ENCODE results near the gene RABGAP1L.

Gene RABGAP1L

GRCh38 chr1:174734270-174734669 is 575.0 kb downstream of the RABGAP1L start:
- no peak for TF ChIP-seq JUND (IDR thresholded peaks at IDR 0.05; ENCODE audit: low read depth)
- DNase-seq (ENCODE audit: low read depth in 1 of 2, low spot score in 1 of 2) = no peak
- in situ Hi-C loops (cut with HindIII; ENCODE audit: low pct_unique_long_range_greater_than_20kb, low sequenced_read_pairs) = no loop called here

GRCh38 chr1:174736831-174737230 is 577.5 kb downstream of the RABGAP1L start:
- in situ Hi-C loops (cut with HindIII; ENCODE audit: low pct_unique_long_range_greater_than_20kb, low sequenced_read_pairs) = no loop called here
- DNase-seq (ENCODE audit: low read depth in 1 of 2, low spot score in 1 of 2) = no peak
- no peak for TF ChIP-seq JUND (IDR thresholded peaks at IDR 0.05; ENCODE audit: low read depth)

- in situ Hi-C loops (cut with HindIII; ENCODE audit: low pct_unique_long_range_greater_than_20kb, low sequenced_read_pairs) = no loop called here
- no peak for DNase-seq (ENCODE audit: low read depth in 1 of 2, low spot score in 1 of 2)
- TF ChIP-seq JUND (IDR thresholded peaks at IDR 0.05; ENCODE audit: low read depth) = no peak
Observed at GRCh38 chr1:174740249-174740968, 581.1 kb downstream of the RABGAP1L start.

- in situ Hi-C loops (cut with HindIII; ENCODE audit: low pct_unique_long_range_greater_than_20kb, low sequenced_read_pairs) = no loop called here
- no peak for TF ChIP-seq JUND (IDR thresholded peaks at IDR 0.05; ENCODE audit: low read depth)
- no peak for DNase-seq (ENCODE audit: low read depth in 1 of 2, low spot score in 1 of 2)
Observed at GRCh38 chr1:174742805-174743653, 583.7 kb downstream of the RABGAP1L start.

GRCh38 chr1:174743654-174744561 is 584.6 kb downstream of the RABGAP1L start:
- in situ Hi-C loops (cut with HindIII; ENCODE audit: low pct_unique_long_range_greater_than_20kb, low sequenced_read_pairs) = no loop called here
- peak in 1 of 2 experiments; percentile 56 for DNase-seq (ENCODE audit: low read depth in 1 of 2, low spot score in 1 of 2)
- no peak for TF ChIP-seq JUND (IDR thresholded peaks at IDR 0.05; ENCODE audit: low read depth)

- no peak for DNase-seq (ENCODE audit: low read depth in 1 of 2, low spot score in 1 of 2)
- TF ChIP-seq JUND (IDR thresholded peaks at IDR 0.05; ENCODE audit: low read depth) = no peak
- in situ Hi-C loops (cut with HindIII; ENCODE audit: low pct_unique_long_range_greater_than_20kb, low sequenced_read_pairs) = no loop called here
Observed at GRCh38 chr1:174744886-174745285, 585.6 kb downstream of the RABGAP1L start.

GRCh38 chr1:174746024-174746808 is 586.9 kb downstream of the RABGAP1L start:
- TF ChIP-seq JUND (IDR thresholded peaks at IDR 0.05; ENCODE audit: low read depth) = no peak
- in situ Hi-C loops (cut with HindIII; ENCODE audit: low pct_unique_long_range_greater_than_20kb, low sequenced_read_pairs) = no loop called here
- DNase-seq (ENCODE audit: low read depth in 1 of 2, low spot score in 1 of 2) = no peak

- in situ Hi-C loops (cut with HindIII; ENCODE audit: low pct_unique_long_range_greater_than_20kb, low sequenced_read_pairs) = no loop called here
- no peak for TF ChIP-seq JUND (IDR thresholded peaks at IDR 0.05; ENCODE audit: low read depth)
- no peak for DNase-seq (ENCODE audit: low read depth in 1 of 2, low spot score in 1 of 2)
Observed at GRCh38 chr1:174747613-174748012, 588.3 kb downstream of the RABGAP1L start.

- no peak for DNase-seq (ENCODE audit: low read depth in 1 of 2, low spot score in 1 of 2)
- TF ChIP-seq JUND (IDR thresholded peaks at IDR 0.05; ENCODE audit: low read depth) = no peak
- in situ Hi-C loops (cut with HindIII; ENCODE audit: low pct_unique_long_range_greater_than_20kb, low sequenced_read_pairs) = no loop called here
Observed at GRCh38 chr1:174748586-174748985, 589.3 kb downstream of the RABGAP1L start.

GRCh38 chr1:174753131-174753530 is 593.8 kb downstream of the RABGAP1L start:
- in situ Hi-C loops (cut with HindIII; ENCODE audit: low pct_unique_long_range_greater_than_20kb, low sequenced_read_pairs) = no loop called here
- no peak for TF ChIP-seq JUND (IDR thresholded peaks at IDR 0.05; ENCODE audit: low read depth)
- no peak for DNase-seq (ENCODE audit: low read depth in 1 of 2, low spot score in 1 of 2)

- in situ Hi-C loops (cut with HindIII; ENCODE audit: low pct_unique_long_range_greater_than_20kb, low sequenced_read_pairs) = no loop called here
- DNase-seq (ENCODE audit: low read depth in 1 of 2, low spot score in 1 of 2) = no peak
- TF ChIP-seq JUND (IDR thresholded peaks at IDR 0.05; ENCODE audit: low read depth) = no peak
Observed at GRCh38 chr1:174761335-174761734, 602.0 kb downstream of the RABGAP1L start.
